Prostate gland (tissue), 2 donors: ENCODE results near the gene PSTPIP1. TPM values are rescaled to one million over a fixed set of nuclear protein-coding genes. Genes with fewer than 3 reads are reported as not detected.

Experiments
- DNase-seq: peaks from one replicate; pipeline ENCODE4 v3.0.0-alpha.2; 2019; ENCODE audit warnings: low spot score
- H3K27ac ChIP-seq, 2 donors: fragments of 200-600 bp; sonication (generic); 2 replicates each; pipeline ENCODE4 v1.5.1; 2017 to 2019
- H3K27me3 ChIP-seq: fragments of 200-600 bp; sonication (generic); replicated peaks from 2 replicates; pipeline ENCODE4 v1.5.1; 2019; ENCODE audit not compliant: insufficient read depth
- H3K36me3 ChIP-seq, 2 donors: fragments of 200-600 bp; sonication (generic); 1 replicate in 1 of 2; 2 replicates in 1 of 2; pipeline versions ENCODE4 v1.5.1 to v1.8.1; 2017 to 2019
- H3K4me1 ChIP-seq: fragments of 200-600 bp; sonication (generic); replicated peaks from 2 replicates; pipeline ENCODE4 v1.5.1; 2019
- H3K4me3 ChIP-seq, 2 donors: fragments of 200-600 bp; sonication (generic); 2 replicates each; pipeline ENCODE4 v1.5.1; 2017 to 2019
- H3K9me3 ChIP-seq: fragments of 200-600 bp; sonication (generic); 2 replicates; pipeline ENCODE4 v1.5.1; 2017
- CTCF ChIP-seq, 4 experiments: fragments of 200-600 bp in 2 of 4; fragments of 450-650 bp in 2 of 4; sonication (generic) in 2 of 4; IDR thresholded peaks; 1 replicate in 3 of 4; 2 replicates in 1 of 4; pipeline ENCODE4 v1.5.1; 2016 to 2019; ENCODE audit warnings: antibody characterized with exemption in 4 of 4, mild to moderate bottlenecking in 2 of 4, moderate library complexity in 2 of 4
- POLR2A ChIP-seq: fragments of 450-650 bp; IDR thresholded peaks from one replicate; pipeline ENCODE4 v1.6.1; 2016; ENCODE audit warnings: antibody characterized with exemption, mild to moderate bottlenecking
- POLR2AphosphoS5 ChIP-seq: sonication (generic); formaldehyde crosslinking; IDR thresholded peaks from one replicate; pipeline ENCODE4 v1.6.1; 2017; ENCODE audit warnings: antibody characterized with exemption
- WGBS: methylation state at CpG from one replicate; pipeline ENCODE4 v1.1.5; 2018; 5-methylcytosine and 5-hydroxymethylcytosine counted together
- intact Hi-C: fragments of 100-400 bp; cut with DNase I; formaldehyde crosslinking; loops from one replicate; pipeline ENCODE4 v1.14.2; 2022
- total RNA-seq, 2 donors: library from RNA; depleted of rRNA; stranded (reverse); fragments of >200 nt; gene quantifications; one replicate each; pipeline ENCODE4 v1.1.0, GENCODE V29; 2016

The PSTPIP1 gene
- total RNA-seq, 2 donors from 2014 or later = 2.1 to 7.0 TPM

GRCh38 chr15:77035584-77035983 is 40.7 kb downstream of the PSTPIP1 start:
- H3K27ac ChIP-seq = no peak overlapping the region
- no peak for DNase-seq
- H3K9me3 ChIP-seq = no peaks in the 10 kb centered on the region
- TF ChIP-seq POLR2AphosphoS5 (no peak), CTCF (IDR thresholded peaks at IDR 0.05) (no peak), POLR2A (no peak)
- no peaks in the 10 kb centered on the region for H3K36me3 ChIP-seq
- 95% methylated on average over 9 of the region's 9 CpGs for WGBS
- no peaks in the 10 kb centered on the region for H3K27me3 ChIP-seq
- H3K4me1 ChIP-seq = no peaks in the 10 kb centered on the region
- no peak overlapping the region for H3K4me3 ChIP-seq
- intact Hi-C loops = no loop called here

GRCh38 chr15:77035999-77036471 is 41.1 kb downstream of the PSTPIP1 start:
- intact Hi-C loops = no loop called here
- Histone ChIP-seq H3K36me3 (no peaks in the 10 kb centered on the region), H3K9me3 (no peaks in the 10 kb centered on the region), H3K4me3 (no peak overlapping the region), H3K27me3 (no peaks in the 10 kb centered on the region), H3K4me1 (no peaks in the 10 kb centered on the region), H3K27ac (no peak overlapping the region)
- 72% methylated on average over 13 of the region's 13 CpGs for WGBS
- no peak for TF ChIP-seq POLR2AphosphoS5
- DNase-seq = no peak

GRCh38 chr15:77036537-77037387 is 41.8 kb downstream of the PSTPIP1 start:
- no peak for DNase-seq
- Histone ChIP-seq H3K4me3 (no peak overlapping the region), H3K9me3 (no peaks in the 10 kb centered on the region), H3K27ac (no peak overlapping the region), H3K27me3 (no peaks in the 10 kb centered on the region), H3K36me3 (no peaks in the 10 kb centered on the region), H3K4me1 (no peaks in the 10 kb centered on the region)
- intact Hi-C loops = no loop called here
- TF ChIP-seq CTCF (IDR thresholded peaks at IDR 0.05) (no peak), POLR2A (no peak), POLR2AphosphoS5 (no peak)
- WGBS = 89% methylated on average over 22 of the region's 22 CpGs

GRCh38 chr15:77037388-77038209 is 42.7 kb downstream of the PSTPIP1 start:
- Histone ChIP-seq H3K27me3 (no peaks in the 10 kb centered on the region), H3K36me3 (no peaks in the 10 kb centered on the region), H3K4me3 (no peak overlapping the region), H3K9me3 (no peaks in the 10 kb centered on the region), H3K4me1 (no peaks in the 10 kb centered on the region), H3K27ac (no peak overlapping the region)
- no peak for DNase-seq
- TF ChIP-seq POLR2A (no peak), POLR2AphosphoS5 (no peak), CTCF (IDR thresholded peaks at IDR 0.05) (no peak)
- WGBS = 95% methylated on average over 10 of the region's 12 CpGs
- intact Hi-C loops = no loop called here
